ENCODE results near the gene ZNF556. TPM values are rescaled to one million over a fixed set of nuclear protein-coding genes. Genes with fewer than 3 reads are reported as not detected.

Gene ZNF556
- total and polyA plus RNA-seq, 10 of the 15 experiments (the other 5 are each of a cell fraction or from before 2014, with no cell fraction given), result not detected

DNA sequence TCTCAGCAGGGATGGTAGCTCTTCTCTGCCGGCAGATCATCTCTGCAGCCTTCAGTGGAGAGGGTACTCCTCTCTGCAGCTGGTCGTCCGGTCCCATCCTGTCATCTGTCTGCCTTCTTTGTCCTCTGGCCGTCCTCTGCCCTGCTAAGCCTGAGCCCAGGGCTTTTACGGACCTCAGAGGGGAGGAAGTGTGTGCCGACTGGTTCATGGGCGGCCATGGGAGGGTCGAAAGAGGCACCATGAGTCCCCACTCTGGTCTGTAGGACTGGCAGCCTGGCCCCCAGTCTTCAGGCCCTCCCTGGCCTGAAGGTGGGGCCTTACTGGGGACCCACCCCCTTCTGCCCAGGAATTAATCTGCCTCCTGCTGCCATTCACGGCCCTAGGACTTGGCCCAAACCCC lies 43.5 kb upstream of the ZNF556 start:
- no TSS peak for BruUV-seq (replicated peaks)
- no peaks in the 10 kb centered on the region for H4K20me1 ChIP-seq (ENCODE audit: control insufficient read depth, insufficient read depth)
- H3K9me3 ChIP-seq (replicated peaks; ENCODE audit: control insufficient read depth, insufficient read depth, low read length), result peaks cover 8% of the 10 kb centered on the region; the same call in 2 of the 3 replicates
- POLR2A ChIA-PET, result no interaction called here
- in situ Hi-C loops (cut with MboI) (no loop called here), intact Hi-C loops (cut with micrococcal nuclease; ENCODE audit: unreplicated experiment) (no loop called here)
- no peak overlapping the region for H3K9ac ChIP-seq (ENCODE audit: control insufficient read depth, insufficient read depth, low read length)
- H2AFZ ChIP-seq (ENCODE audit: control insufficient read depth, low read depth, low read length), result no peak overlapping the region
- WGBS (ENCODE audit: insufficient coverage, insufficient replicate concordance, low lambda C conversion rate, missing lambda C conversion rate), result 69% methylated on average over 9 of the region's 9 CpGs
- FAIRE-seq (no peak), ATAC-seq (no peak), DNase-seq (ENCODE audit: low read depth, low spot score) (no peak)
- H3K79me2 ChIP-seq (ENCODE audit: control insufficient read depth, insufficient read depth, low read length), result no peaks in the 10 kb centered on the region; the same call in 1 of the 2 replicates
- H3K4me2 ChIP-seq (ENCODE audit: control insufficient read depth, insufficient read depth), result no peak overlapping the region
- RAD21 ChIA-PET (ENCODE audit: unreplicated experiment), result no interaction called here
- no peaks in the 10 kb centered on the region for H3K36me3 ChIP-seq (ENCODE audit: control insufficient read depth in 2 of 2, insufficient read depth in 2 of 2, low read length in 1 of 2)
- SMC1A ChIA-PET (ENCODE audit: uncharacterized antibody, unreplicated experiment), result no interaction called here
- H3K27ac ChIP-seq (ENCODE audit: control insufficient read depth, insufficient read depth), result no peak overlapping the region
- no peaks in the 10 kb centered on the region for H3K27me3 ChIP-seq (replicated peaks in 1 of 2; ENCODE audit: control insufficient read depth in 2 of 2, insufficient read depth in 2 of 2, low read length in 1 of 2)
- CTCF ChIA-PET, result no interaction called here
- H3K4me1 ChIP-seq (ENCODE audit: control insufficient read depth, insufficient read depth, low read length), result no peaks in the 10 kb centered on the region
- TF ChIP-seq NR2C2 (IDR thresholded peaks at IDR 0.05; ENCODE audit: borderline replicate concordance, control insufficient read depth, insufficient read length, low read depth), result no peak
- TF ChIP-seq RB1 (IDR thresholded peaks at IDR 0.05; ENCODE audit: borderline replicate concordance), result no peak
- TF ChIP-seq, protein P1, sequence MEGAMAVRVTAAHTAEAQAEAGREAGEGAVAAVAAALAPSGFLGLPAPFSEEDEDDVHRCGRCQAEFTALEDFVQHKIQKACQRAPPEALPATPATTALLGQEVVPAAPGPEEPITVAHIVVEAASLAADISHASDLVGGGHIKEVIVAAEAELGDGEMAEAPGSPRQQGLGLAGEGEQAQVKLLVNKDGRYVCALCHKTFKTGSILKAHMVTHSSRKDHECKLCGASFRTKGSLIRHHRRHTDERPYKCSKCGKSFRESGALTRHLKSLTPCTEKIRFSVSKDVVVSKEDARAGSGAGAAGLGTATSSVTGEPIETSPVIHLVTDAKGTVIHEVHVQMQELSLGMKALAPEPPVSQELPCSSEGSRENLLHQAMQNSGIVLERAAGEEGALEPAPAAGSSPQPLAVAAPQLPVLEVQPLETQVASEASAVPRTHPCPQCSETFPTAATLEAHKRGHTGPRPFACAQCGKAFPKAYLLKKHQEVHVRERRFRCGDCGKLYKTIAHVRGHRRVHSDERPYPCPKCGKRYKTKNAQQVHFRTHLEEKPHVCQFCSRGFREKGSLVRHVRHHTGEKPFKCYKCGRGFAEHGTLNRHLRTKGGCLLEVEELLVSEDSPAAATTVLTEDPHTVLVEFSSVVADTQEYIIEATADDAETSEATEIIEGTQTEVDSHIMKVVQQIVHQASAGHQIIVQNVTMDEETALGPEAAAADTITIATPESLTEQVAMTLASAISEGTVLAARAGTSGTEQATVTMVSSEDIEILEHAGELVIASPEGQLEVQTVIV (IDR thresholded peaks at IDR 0.05; ENCODE audit: borderline replicate concordance, partially characterized antibody), result no peak
- no peak for TF ChIP-seq HDGF (IDR thresholded peaks at IDR 0.05)
- TF ChIP-seq STAT1 (conservative IDR thresholded peaks at IDR 0.05), result no peak
- TF ChIP-seq, protein P2, sequence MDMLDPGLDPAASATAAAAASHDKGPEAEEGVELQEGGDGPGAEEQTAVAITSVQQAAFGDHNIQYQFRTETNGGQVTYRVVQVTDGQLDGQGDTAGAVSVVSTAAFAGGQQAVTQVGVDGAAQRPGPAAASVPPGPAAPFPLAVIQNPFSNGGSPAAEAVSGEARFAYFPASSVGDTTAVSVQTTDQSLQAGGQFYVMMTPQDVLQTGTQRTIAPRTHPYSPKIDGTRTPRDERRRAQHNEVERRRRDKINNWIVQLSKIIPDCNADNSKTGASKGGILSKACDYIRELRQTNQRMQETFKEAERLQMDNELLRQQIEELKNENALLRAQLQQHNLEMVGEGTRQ (IDR thresholded peaks at IDR 0.05; ENCODE audit: borderline replicate concordance, low read depth, low read length), result no peak
- no peak for TF ChIP-seq RELA (IDR thresholded peaks at IDR 0.05; ENCODE audit: borderline replicate concordance, partially characterized antibody)
- no peak for TF ChIP-seq NBN (IDR thresholded peaks at IDR 0.05)
- H3K4me3 ChIP-seq, result no peak overlapping the region

Measured in GM12878 (cell line).